Mesendoderm (in vitro differentiated cells): ENCODE data around the gene TSPAN14.
"Not testable (repeated sequence)": the region's sequence is repeated elsewhere in the genome, so short reads cannot be mapped to it uniquely, and the experiment has no call there.

ENCODE experiments used
- DNase-seq: peaks from one replicate; pipeline ENCODE4 v3.0.0; 2013
- H2AK5ac ChIP-seq: 2 replicates; pipeline ENCODE4 v1.6.1; 2013; ENCODE audit warnings: low read length, inconsistent platforms
- H2BK120ac ChIP-seq: 2 replicates; pipeline ENCODE4 v1.6.1; 2013; ENCODE audit warnings: low read depth, mild to moderate bottlenecking, low read length, moderate library complexity, mixed read lengths
- H2BK15ac ChIP-seq: replicated peaks from 2 replicates; pipeline ENCODE4 v1.6.1; 2013; ENCODE audit warnings: low read depth, mild to moderate bottlenecking, moderate library complexity
- H2BK5ac ChIP-seq: 2 replicates; pipeline ENCODE4 v1.6.1; 2013; ENCODE audit warnings: low read length, inconsistent platforms
- H3K18ac ChIP-seq: 2 replicates; pipeline ENCODE4 v1.6.1; 2013; ENCODE audit warnings: mild to moderate bottlenecking, low read length, mixed read lengths
- H3K23ac ChIP-seq: one replicate; pipeline ENCODE4 v1.6.1; 2013; ENCODE audit warnings: low read length
- H3K27ac ChIP-seq: 2 replicates; pipeline ENCODE4 v1.5.1; 2013; ENCODE audit warnings: low read depth, mild to moderate bottlenecking, inconsistent platforms, low read length, moderate library complexity
- H3K27me3 ChIP-seq: 2 replicates; pipeline ENCODE4 v1.6.1; 2013; ENCODE audit warnings: low read length, control low read depth, mild to moderate bottlenecking, inconsistent platforms; ENCODE audit not compliant: insufficient read depth, poor library complexity
- H3K36me3 ChIP-seq: 2 replicates; pipeline ENCODE4 v1.6.1; 2013; ENCODE audit warnings: low read length, inconsistent platforms; ENCODE audit not compliant: control insufficient read depth, insufficient read depth
- H3K4ac ChIP-seq: one replicate; pipeline ENCODE4 v1.6.1; 2013; ENCODE audit warnings: low read depth, mild to moderate bottlenecking, low read length, moderate library complexity
- H3K4me1 ChIP-seq: 2 replicates; pipeline ENCODE4 v1.6.1; 2013; ENCODE audit warnings: low read depth, low read length, inconsistent platforms; ENCODE audit not compliant: control insufficient read depth
- H3K4me2 ChIP-seq: 2 replicates; pipeline ENCODE4 v1.6.1; 2013; ENCODE audit warnings: low read length
- H3K4me3 ChIP-seq: 2 replicates; pipeline ENCODE4 v1.5.1; 2013; ENCODE audit warnings: mild to moderate bottlenecking, low read length
- H3K56ac ChIP-seq: one replicate; pipeline ENCODE4 v1.6.1; 2013; ENCODE audit warnings: low read length
- H3K79me1 ChIP-seq: 2 replicates; pipeline ENCODE4 v1.6.1; 2013; ENCODE audit warnings: low read length, inconsistent platforms
- H3K79me2 ChIP-seq: 2 replicates; pipeline ENCODE4 v1.6.1; 2013; ENCODE audit warnings: mild to moderate bottlenecking, low read length; ENCODE audit not compliant: control insufficient read depth, insufficient read depth
- H3K9ac ChIP-seq: 2 replicates; pipeline ENCODE4 v1.6.1; 2013; ENCODE audit warnings: low read length, inconsistent platforms
- H4K5ac ChIP-seq: one replicate; pipeline ENCODE4 v1.6.1; 2013; ENCODE audit warnings: low read length
- H4K8ac ChIP-seq: one replicate; pipeline ENCODE4 v1.6.1; 2013; ENCODE audit warnings: low read depth, mild to moderate bottlenecking, control low read depth, low read length, moderate library complexity
- WGBS: extraction: QIAGEN DNeasy Blood & Tissue Kit; methylation state at CpG from one replicate; pipeline ENCODE4 v1.1.7; 2013; ENCODE audit warnings: low lambda C conversion rate, missing lambda C conversion rate; ENCODE audit not compliant: insufficient coverage; ENCODE audit errors: extremely low coverage; 5-methylcytosine and 5-hydroxymethylcytosine counted together

Gene TSPAN14

DNA sequence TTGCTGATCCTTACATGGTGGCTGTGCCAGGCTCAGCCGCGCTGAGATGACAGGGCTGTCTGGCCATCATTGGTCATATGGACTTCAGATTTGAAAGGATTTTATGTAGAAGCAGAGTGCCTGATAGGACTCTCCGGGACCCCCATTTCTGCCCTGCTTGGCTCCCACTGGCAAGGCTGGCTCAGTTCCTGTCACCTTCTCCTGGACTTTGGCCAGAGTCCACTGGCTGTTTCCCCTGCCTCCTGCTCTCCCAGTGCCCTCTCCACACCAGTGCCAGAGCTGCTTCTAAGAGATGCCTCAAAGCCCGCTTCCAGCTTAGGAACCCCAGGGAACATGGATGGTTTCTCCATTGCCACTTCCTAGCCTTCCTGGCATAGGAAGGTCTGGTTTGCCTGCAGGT lies 78.5 kb downstream of the TSPAN14 start:
- Histone ChIP-seq H3K36me3 (no peaks in the 10 kb centered on the region), H2BK5ac (no peak overlapping the region), H3K4me2 (no peak overlapping the region), H3K9ac (no peak overlapping the region), H2BK15ac (no peak overlapping the region), H2AK5ac (no peak overlapping the region), H3K27ac (no peak overlapping the region), H2BK120ac (no peak overlapping the region), H3K27me3 (no peaks in the 10 kb centered on the region), H3K23ac (no peak overlapping the region), H3K79me1 (no peaks in the 10 kb centered on the region), H4K8ac (no peak overlapping the region), H3K18ac (no peak overlapping the region), H3K79me2 (no peaks in the 10 kb centered on the region), H3K4me3 (no peak overlapping the region), H3K56ac (no peak overlapping the region), H4K5ac (no peak overlapping the region), H3K4me1 (peaks cover 10% of the 10 kb centered on the region), H3K4ac (no peak overlapping the region)
- no peak for DNase-seq
- whole genome bisulfite sequencing = no CpG with 5 or more reads among the region's 4 CpGs

DNA sequence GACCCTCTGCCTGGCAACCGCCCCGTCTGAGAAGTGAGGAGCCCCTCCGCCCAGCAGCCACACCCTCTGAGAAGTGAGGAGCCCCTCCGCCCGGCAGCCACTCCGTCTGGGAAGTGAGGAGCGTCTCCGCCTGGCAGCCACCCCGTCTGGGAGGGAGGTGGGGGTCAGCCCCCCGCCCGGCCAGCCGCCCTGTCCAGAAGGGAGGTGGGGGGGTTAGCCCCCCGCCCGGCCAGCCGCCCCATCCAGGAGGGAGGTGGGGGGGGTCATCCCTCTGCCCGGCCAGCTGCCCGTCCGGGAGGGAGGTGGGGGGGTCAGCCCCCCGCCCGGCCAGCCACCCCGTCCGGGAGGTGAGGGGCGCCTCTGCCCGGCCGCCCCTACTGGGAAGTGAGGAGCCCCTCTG lies 79.9 kb downstream of the TSPAN14 start:
- H3K36me3 ChIP-seq, H3K27ac ChIP-seq, H3K23ac ChIP-seq, H3K4me2 ChIP-seq, H3K27me3 ChIP-seq, H2BK120ac ChIP-seq, H3K9ac ChIP-seq, H4K5ac ChIP-seq, H4K8ac ChIP-seq, H3K79me1 ChIP-seq, H3K4me3 ChIP-seq, H2BK15ac ChIP-seq, DNase-seq, H3K18ac ChIP-seq, H3K79me2 ChIP-seq, H3K4ac ChIP-seq, H2AK5ac ChIP-seq, H2BK5ac ChIP-seq, H3K56ac ChIP-seq: not testable (repeated sequence)
- peaks cover 13% of the 10 kb centered on the region for H3K4me1 ChIP-seq
- WGBS = no CpG with 5 or more reads among the region's 25 CpGs

DNA sequence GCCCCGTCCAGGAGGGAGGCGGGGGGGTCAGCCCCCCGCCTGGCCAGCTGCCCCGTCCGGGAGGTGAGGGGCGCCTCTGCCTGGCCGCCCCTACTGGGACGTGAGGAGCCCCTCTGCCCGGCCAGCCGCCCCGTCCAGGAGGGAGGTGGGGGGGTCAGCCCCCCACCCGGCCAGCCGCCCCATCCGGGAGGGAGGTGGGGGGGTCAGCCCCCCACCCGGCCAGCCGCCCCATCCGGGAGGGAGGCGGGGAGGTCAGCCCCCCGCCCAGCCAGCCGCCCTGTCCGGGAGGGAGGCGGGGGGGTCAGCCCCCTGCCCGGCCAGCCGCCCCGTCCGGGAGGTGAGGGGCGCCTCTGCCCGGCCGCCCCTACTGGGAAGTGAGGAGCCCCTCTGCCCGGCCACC lies 80.5 kb downstream of the TSPAN14 start:
- peaks cover 13% of the 10 kb centered on the region for H3K4me1 ChIP-seq
- not testable (repeated sequence) for H2AK5ac ChIP-seq, H3K4me3 ChIP-seq, H4K5ac ChIP-seq, H3K4ac ChIP-seq, H3K9ac ChIP-seq, H3K4me2 ChIP-seq, H3K56ac ChIP-seq, H3K36me3 ChIP-seq, H3K23ac ChIP-seq, DNase-seq, H3K27me3 ChIP-seq, H3K79me1 ChIP-seq, H2BK5ac ChIP-seq, H4K8ac ChIP-seq, H3K18ac ChIP-seq, H2BK120ac ChIP-seq, H2BK15ac ChIP-seq, H3K27ac ChIP-seq, H3K79me2 ChIP-seq
- no CpG with 5 or more reads among the region's 30 CpGs for WGBS

DNA sequence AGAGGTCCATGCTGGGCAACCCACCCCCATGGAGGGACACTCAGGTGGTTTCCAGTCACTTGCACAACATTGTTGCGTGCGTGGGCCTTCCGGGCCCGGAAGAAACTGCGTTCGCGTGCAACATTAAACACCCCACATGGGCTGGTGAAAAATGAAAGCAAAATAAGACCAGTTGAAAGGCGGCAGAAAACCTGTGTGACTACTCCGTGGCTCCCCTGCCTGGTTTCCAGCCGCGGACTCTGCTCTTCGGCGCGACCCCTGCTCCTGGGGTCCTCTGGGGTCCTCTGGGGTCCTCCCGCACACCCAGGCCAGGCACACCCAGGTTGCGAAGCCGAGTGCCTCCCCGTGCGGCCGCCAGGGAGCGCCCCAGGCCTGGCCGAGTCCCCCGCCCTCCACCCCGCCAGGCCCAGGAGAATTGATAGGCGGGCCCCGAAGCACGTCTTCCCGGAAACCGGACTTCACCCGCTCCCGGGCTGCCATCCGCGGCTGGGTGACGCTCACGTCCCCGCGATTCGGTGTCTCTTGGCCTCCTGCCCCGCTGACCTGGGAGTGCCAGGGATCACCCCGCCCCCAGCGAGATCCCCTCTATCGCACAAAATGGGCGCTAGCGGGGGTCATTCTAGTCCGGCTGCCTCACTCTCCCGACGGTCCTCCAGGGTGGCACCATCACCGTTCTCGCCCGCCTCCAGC lies 81.7 kb downstream of the TSPAN14 start:
- peaks cover 13% of the 10 kb centered on the region for H3K4me1 ChIP-seq
- no peak for DNase-seq
- H3K4me3 ChIP-seq = no peak overlapping the region

DNA sequence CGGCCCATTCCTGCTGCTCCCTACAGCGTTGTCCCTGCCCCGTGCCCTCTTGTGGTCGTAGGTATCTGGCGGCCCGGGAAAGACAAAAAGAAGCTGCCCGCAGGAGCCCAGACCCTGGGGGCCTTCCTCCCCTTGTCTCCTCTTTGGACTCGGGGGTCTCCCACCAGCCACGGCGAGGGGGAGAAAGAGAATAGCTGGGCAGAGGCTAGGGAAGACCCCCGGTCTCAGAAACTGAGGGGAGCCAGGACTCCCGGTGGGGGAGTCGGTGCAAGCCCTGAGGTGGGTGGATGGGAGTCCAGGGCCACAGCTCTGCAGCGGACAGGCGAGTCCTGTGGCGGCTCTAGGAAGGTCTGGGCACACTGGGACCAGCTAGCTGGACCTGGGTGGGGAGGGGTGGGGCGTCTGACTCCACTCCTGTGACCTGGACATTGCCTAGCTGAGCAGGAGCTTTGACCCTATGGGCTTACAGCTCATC lies 82.3 kb downstream of the TSPAN14 start:
- H3K4me2 ChIP-seq = no peak overlapping the region
- WGBS = no CpG with 5 or more reads among the region's 17 CpGs
- no peak overlapping the region for H3K9ac ChIP-seq
- H2BK5ac ChIP-seq = peak overlapping the region; percentile 81
- H3K23ac ChIP-seq = no peak overlapping the region
- no peak overlapping the region for H2BK15ac ChIP-seq
- no peak overlapping the region for H3K4me3 ChIP-seq
- DNase-seq = no peak
- no peak overlapping the region for H2BK120ac ChIP-seq
- H3K36me3 ChIP-seq = no peaks in the 10 kb centered on the region
- H3K4me1 ChIP-seq = peaks cover 13% of the 10 kb centered on the region
- no peak overlapping the region for H3K18ac ChIP-seq
- H3K56ac ChIP-seq = peak overlapping the region; percentile 50
- no peak overlapping the region for H4K8ac ChIP-seq
- H4K5ac ChIP-seq = peak overlapping the region; percentile 33
- H3K79me2 ChIP-seq = no peaks in the 10 kb centered on the region
- no peak overlapping the region for H3K27ac ChIP-seq
- H3K4ac ChIP-seq = no peak overlapping the region
- no peaks in the 10 kb centered on the region for H3K79me1 ChIP-seq
- no peaks in the 10 kb centered on the region for H3K27me3 ChIP-seq
- no peak overlapping the region for H2AK5ac ChIP-seq

More for the DNA sequence above, 81.7 kb downstream of the TSPAN14 start:
- Histone ChIP-seq H4K8ac (no peak overlapping the region), H3K27ac (no peak overlapping the region), H3K79me1 (no peaks in the 10 kb centered on the region), H3K79me2 (no peaks in the 10 kb centered on the region), H2BK120ac (no peak overlapping the region), H2BK15ac (no peak overlapping the region), H2BK5ac (no peak overlapping the region), H3K9ac (no peak overlapping the region), H3K36me3 (no peaks in the 10 kb centered on the region), H3K4me2 (no peak overlapping the region), H3K27me3 (no peaks in the 10 kb centered on the region), H3K23ac (no peak overlapping the region), H3K56ac (peak overlapping the region; percentile 49), H3K18ac (no peak overlapping the region), H4K5ac (no peak overlapping the region), H3K4ac (no peak overlapping the region), H2AK5ac (no peak overlapping the region)
- WGBS = no CpG with 5 or more reads among the region's 50 CpGs
